Measurements from ENCODE around the gene NRROS.

- no peak for TF ChIP-seq CTCF (conservative IDR thresholded peaks at IDR 0.05; ENCODE audit: low read length)
- TF ChIP-seq EZH2phosphoT487 (IDR thresholded peaks at IDR 0.05; ENCODE audit: borderline replicate concordance) = no peak
Observed at GRCh38 chr3:196670339-196670738, 30.8 kb downstream of the NRROS start.

Measured in Loucy (cell line).